IMR-90 (cell line): ENCODE data around the gene PITPNC1. TPM values are rescaled to one million over a fixed set of nuclear protein-coding genes. Genes with fewer than 3 reads are reported as not detected.

Source experiments
- ATAC-seq: fragments of 200-7000 bp; cut with Tn5 transposase; 2 replicates; pipeline ENCODE4 v1.9.1; 2020; ENCODE audit warnings: low read depth, mild to moderate bottlenecking, moderate library complexity
- BruUV-seq: library from RNA; stranded (reverse); fragments of 400-500 nt; replicated peaks from 2 replicates; lab custom pipeline; 2021; lab: Mats Ljungman, UMichigan
- CTCF ChIA-PET: fragments of 300-600 bp; formaldehyde crosslinking; extraction: SDS; loops from one replicate; lab custom pipeline; 2021; ENCODE audit warnings: antibody characterized with exemption; lab: Yijun Ruan, JAX
- POLR2A ChIA-PET: fragments of 300-600 bp; sonication (Branson Sonifier 250); formaldehyde crosslinking; loops from one replicate; lab custom pipeline; 2022; ENCODE audit warnings: antibody characterized with exemption; ENCODE audit not compliant: unreplicated experiment; lab: Charles Lee
- DNase-seq: peaks from one replicate; pipeline ENCODE4 v3.0.0; 2013
- H2AFZ ChIP-seq: replicated peaks from 2 replicates; pipeline ENCODE3; 2013; ENCODE audit warnings: low read length, mild to moderate bottlenecking; ENCODE audit not compliant: poor library complexity
- H2AK5ac ChIP-seq: 2 replicates; pipeline ENCODE4 v1.6.1; 2013; ENCODE audit warnings: low read depth, low read length, inconsistent platforms
- H2AK9ac ChIP-seq: replicated peaks from 2 replicates; pipeline ENCODE3; 2013; ENCODE audit warnings: mild to moderate bottlenecking, low read depth, low read length, moderate library complexity; ENCODE audit not compliant: poor library complexity
- H2BK120ac ChIP-seq: 2 replicates; pipeline ENCODE4 v1.6.1; 2013; ENCODE audit warnings: low read depth, low read length, inconsistent platforms
- H2BK15ac ChIP-seq: 3 replicates; pipeline ENCODE4 v1.6.1; 2013; ENCODE audit warnings: low read depth, low read length, inconsistent platforms
- H2BK20ac ChIP-seq: 2 replicates; pipeline ENCODE4 v1.6.1; 2013; ENCODE audit warnings: low read depth, mild to moderate bottlenecking, inconsistent platforms, low read length, moderate library complexity
- H2BK5ac ChIP-seq: 2 replicates; pipeline ENCODE4 v1.6.1; 2013; ENCODE audit warnings: mild to moderate bottlenecking, low read depth, low read length, inconsistent platforms; ENCODE audit not compliant: poor library complexity, severe bottlenecking
- H3K14ac ChIP-seq: replicated peaks from 2 replicates; pipeline ENCODE4 v1.6.1; 2013; ENCODE audit warnings: low read depth, low read length, inconsistent platforms
- H3K18ac ChIP-seq: 2 replicates; pipeline ENCODE4 v1.6.1; 2013; ENCODE audit warnings: low read depth, low read length, control low read depth
- H3K23ac ChIP-seq: 2 replicates; pipeline ENCODE4 v1.6.1; 2013; ENCODE audit warnings: low read depth, low read length, inconsistent platforms
- H3K27ac ChIP-seq: 2 replicates; pipeline ENCODE4 v1.5.1; 2013; ENCODE audit warnings: mild to moderate bottlenecking, control low read depth, low read length; ENCODE audit not compliant: insufficient read depth
- H3K27me3 ChIP-seq: 2 replicates; pipeline ENCODE4 v1.6.1; 2013; ENCODE audit warnings: low read length; ENCODE audit not compliant: control insufficient read depth, insufficient read depth
- H3K36me3 ChIP-seq: 2 replicates; pipeline ENCODE4 v1.6.1; 2013; ENCODE audit warnings: low read length, mixed read lengths; ENCODE audit not compliant: control insufficient read depth, insufficient read depth
- H3K4ac ChIP-seq: 2 replicates; pipeline ENCODE4 v1.6.1; 2013; ENCODE audit warnings: low read depth, low read length, inconsistent platforms
- H3K4me1 ChIP-seq: 2 replicates; pipeline ENCODE4 v1.6.1; 2013; ENCODE audit warnings: low read length, mixed read lengths; ENCODE audit not compliant: control insufficient read depth, insufficient read depth
- H3K4me2 ChIP-seq: 2 replicates; pipeline ENCODE4 v1.6.1; 2013; ENCODE audit warnings: low read depth, mild to moderate bottlenecking, control low read depth, low read length, moderate library complexity
- H3K4me3 ChIP-seq: 2 replicates; pipeline ENCODE4 v1.5.1; 2013; ENCODE audit warnings: low read depth, mild to moderate bottlenecking, control low read depth, low read length, moderate library complexity; ENCODE audit not compliant: insufficient read depth
- H3K56ac ChIP-seq: 2 replicates; pipeline ENCODE4 v1.6.1; 2013; ENCODE audit warnings: low read length, inconsistent platforms; ENCODE audit not compliant: insufficient read depth; ENCODE audit errors: extremely low read depth
- H3K79me1 ChIP-seq, 2 experiments: 2 replicates each; pipeline ENCODE4 v1.6.1; 2013; ENCODE audit warnings: low read length in 2 of 2, inconsistent platforms in 1 of 2, low read depth in 1 of 2
- H3K9ac ChIP-seq: 2 replicates; pipeline ENCODE4 v1.6.1; 2013; ENCODE audit warnings: low read depth, low read length, control low read depth
- H3K9me1 ChIP-seq: 2 replicates; pipeline ENCODE4 v1.6.1; 2013; ENCODE audit warnings: low read length, inconsistent platforms; ENCODE audit not compliant: insufficient read depth
- H3K9me3 ChIP-seq: 2 replicates; pipeline ENCODE4 v1.6.1; 2013; ENCODE audit warnings: low read length; ENCODE audit not compliant: control insufficient read depth, insufficient read depth
- H4K20me1 ChIP-seq: 2 replicates; pipeline ENCODE4 v1.6.1; 2013; ENCODE audit warnings: low read length, inconsistent platforms; ENCODE audit not compliant: insufficient read depth
- H4K5ac ChIP-seq: 2 replicates; pipeline ENCODE4 v1.6.1; 2013; ENCODE audit warnings: mild to moderate bottlenecking, low read depth, low read length, control low read depth
- H4K8ac ChIP-seq, 2 experiments: 2 replicates each; pipeline ENCODE4 v1.6.1; 2013; ENCODE audit warnings: low read depth in 2 of 2, low read length in 2 of 2, control low read depth in 1 of 2, inconsistent platforms in 1 of 2
- H4K91ac ChIP-seq: 2 replicates; pipeline ENCODE4 v1.6.1; 2013; ENCODE audit warnings: low read depth, low read length, inconsistent platforms; ENCODE audit not compliant: insufficient read depth
- BHLHE40 ChIP-seq: fragments of 150-350 bp; IDR thresholded peaks from 2 replicates; pipeline ENCODE4 v1.6.1; 2016; ENCODE audit warnings: mild to moderate bottlenecking, low read depth, low read length
- CEBPB ChIP-seq: IDR thresholded peaks from 2 replicates; pipeline ENCODE4 v1.6.1; 2012; ENCODE audit warnings: low read depth, low read length, improper control_type of control experiment
- CHD1 ChIP-seq: IDR thresholded peaks from 2 replicates; pipeline ENCODE4 v1.6.1; 2012; ENCODE audit warnings: low read depth, low read length, improper control_type of control experiment
- FOS ChIP-seq: fragments of 150-350 bp; IDR thresholded peaks from 2 replicates; pipeline ENCODE4 v1.6.1; 2016; ENCODE audit warnings: low read depth, low read length
- MXI1 ChIP-seq: IDR thresholded peaks from 2 replicates; pipeline ENCODE4 v1.6.1; 2012; ENCODE audit warnings: low read depth, mild to moderate bottlenecking, low read length, moderate library complexity, borderline replicate concordance
- POLR2A ChIP-seq: IDR thresholded peaks from 2 replicates; pipeline ENCODE4 v1.6.1; 2012; ENCODE audit warnings: mild to moderate bottlenecking, low read depth, low read length
- RCOR1 ChIP-seq: IDR thresholded peaks from 2 replicates; pipeline ENCODE4 v1.6.1; 2012; ENCODE audit warnings: mild to moderate bottlenecking, low read length, improper control_type of control experiment; ENCODE audit not compliant: insufficient replicate concordance
- SMC3 ChIP-seq: fragments of 150-350 bp; IDR thresholded peaks from 2 replicates; pipeline ENCODE4 v1.6.1; 2016; ENCODE audit warnings: low read depth, mild to moderate bottlenecking, antibody characterized with exemption, low read length, moderate library complexity
- WGBS, 2 experiments: methylation state at CpG; one replicate each; pipeline versions ENCODE4 v1.1.5 to v1.1.7; 2013; ENCODE audit warnings: missing lambda C conversion rate in 2 of 2; ENCODE audit not compliant: insufficient read length in 1 of 2; ENCODE audit errors: extremely low coverage in 2 of 2; 5-methylcytosine and 5-hydroxymethylcytosine counted together
- dilution Hi-C: fragments of 300-500 bp; cut with HindIII; formaldehyde crosslinking; loops from one replicate; pipeline ENCODE4 v1.14.3; 2018; ENCODE audit warnings: low sequenced_read_pairs; ENCODE audit not compliant: unreplicated experiment
- in situ Hi-C: fragments of 300-500 bp; cut with MboI; formaldehyde crosslinking; loops from 3 replicates; pipeline ENCODE4 v1.14.3; 2019; ENCODE audit warnings: low sequenced_read_pairs, inconsistent platforms, mixed read lengths
- intact Hi-C: fragments of 100-400 bp; cut with micrococcal nuclease; formaldehyde crosslinking; loops from 2 replicates; pipeline ENCODE4 v1.10.0; 2022
- polyA plus RNA-seq, 3 experiments: library from polyadenylated mRNA; depleted of rRNA; stranded (reverse); fragments of >200 nt; gene quantifications; 2 replicates each; pipeline ENCODE4 v1.2.3, GENCODE V29; 2012; ENCODE audit warnings: low replicate concordance in 1 of 3
- total RNA-seq: library from RNA; depleted of rRNA; stranded (reverse); fragments of >200 nt; gene quantifications from 2 replicates; pipeline ENCODE4 v1.2.3, GENCODE V29; 2012

PITPNC1 gene
- total and polyA plus RNA-seq, 2 of the 4 experiments (the other 2 are of a cell fraction): 4.1 TPM

- CTCF ChIA-PET: no interaction called here
- in situ Hi-C loops: no loop called here
- POLR2A ChIA-PET: no interaction called here
Measured at GRCh38 chr17:67542219-67543114, 165.4 kb downstream of the PITPNC1 start.

More at GRCh38 chr17:67542219-67543114, 165.4 kb downstream of the PITPNC1 start:
- Histone ChIP-seq H2AK5ac (no peak overlapping the region), H2AFZ (no peak overlapping the region), H2BK120ac (no peak overlapping the region), H4K91ac (no peak overlapping the region), H3K14ac (no peak overlapping the region), H3K27me3 (no peaks in the 10 kb centered on the region), H2BK15ac (no peak overlapping the region), H3K36me3 (no peaks in the 10 kb centered on the region), H3K4me2 (no peak overlapping the region), H4K8ac (no peak overlapping the region), H2AK9ac (no peak overlapping the region), H3K9me1 (no peaks in the 10 kb centered on the region), H3K18ac (no peak overlapping the region), H2BK5ac (no peak overlapping the region), H3K56ac (no peak overlapping the region), H4K5ac (no peak overlapping the region), H3K9me3 (no peaks in the 10 kb centered on the region), H3K4me3 (no peak overlapping the region), H4K20me1 (no peaks in the 10 kb centered on the region), H3K4ac (no peak overlapping the region), H3K79me1 (peaks cover 0 to 2% of the 10 kb centered on the region in 2 experiments; a peak in 1 of 4 replicates), H3K9ac (no peak overlapping the region), H3K23ac (no peak overlapping the region), H2BK20ac (no peak overlapping the region), H3K27ac (no peak overlapping the region), H3K4me1 (peaks cover 4% of the 10 kb centered on the region)
- no TSS peak for BruUV-seq
- ATAC-seq: no peak
- no peak for DNase-seq
- dilution Hi-C loops: no loop called here
- TF ChIP-seq CEBPB (no peak), MXI1 (no peak), CHD1 (no peak), RCOR1 (no peak), POLR2A (no peak), FOS (no peak), BHLHE40 (no peak), SMC3 (no peak)
- 95% methylated on average over 3 of the region's 11 CpGs; no CpG with 5 or more reads in 1 of the 2 experiments for WGBS, 2 experiments
- intact Hi-C loops: no loop called here
